Endometrium (tissue), 2 donors: ENCODE results near the gene NME1.
A peak's percentile ranks its signal among the peaks of the same experiment; 100 is the strongest.
"Not testable (repeated sequence)": the region's sequence is repeated elsewhere in the genome, so short reads cannot be mapped to it uniquely, and the experiment has no call there.

ENCODE experiments used
- FAIRE-seq: peaks from 2 replicates; lab custom pipeline; 2012; peaks lifted over from hg19 to GRCh38; lab: Jason Lieb, UNC
- donor health status: control.
- donor health status: control.

NME1 gene

GRCh38 chr17:51153210-51154072, at the start of gene NME1:
Gene NME1 (plus strand): TSS chr17:51153559. CDS start chr17:51155655, 2,096 bp downstream.
- peak; percentile 96 for FAIRE-seq

GRCh38 chr17:51107778-51108177, 45.6 kb upstream of the NME1 start:
- FAIRE-seq = no peak

- not testable (repeated sequence) for FAIRE-seq
These were observed 40.8 kb upstream of the NME1 start for GRCh38 chr17:51112303-51113222.

GRCh38 chr17:51115179-51115578, 38.2 kb upstream of the NME1 start:
- FAIRE-seq = no peak

- no peak for FAIRE-seq
These were observed 34.8 kb upstream of the NME1 start for GRCh38 chr17:51118330-51119195.

GRCh38 chr17:51119415-51120356, 33.7 kb upstream of the NME1 start:
- FAIRE-seq = no peak

- FAIRE-seq = no peak
These were observed 33.0 kb upstream of the NME1 start for GRCh38 chr17:51120357-51120738.

- FAIRE-seq = no peak
These were observed 32.4 kb upstream of the NME1 start, which contains the start of gene SPAG9 for GRCh38 chr17:51120739-51121619. Gene SPAG9 (minus strand): TSS chr17:51120868. CDS start chr17:51120656, 212 bp downstream.

- FAIRE-seq = no peak
These were observed 31.5 kb upstream of the NME1 start for GRCh38 chr17:51121620-51122472.

- not testable (repeated sequence) for FAIRE-seq
These were observed 30.8 kb upstream of the NME1 start for GRCh38 chr17:51122473-51123115.

GRCh38 chr17:51124640-51125503, 28.5 kb upstream of the NME1 start:
- FAIRE-seq = no peak

GRCh38 chr17:51128076-51128475, 25.3 kb upstream of the NME1 start:
- no peak for FAIRE-seq

- no peak for FAIRE-seq
These were observed 20.4 kb upstream of the NME1 start for GRCh38 chr17:51132964-51133319.

- FAIRE-seq = no peak
These were observed 20.0 kb upstream of the NME1 start for GRCh38 chr17:51133365-51133764.

GRCh38 chr17:51135956-51136355, 17.4 kb upstream of the NME1 start:
- FAIRE-seq = no peak

- FAIRE-seq = no peak
These were observed 10.8 kb upstream of the NME1 start for GRCh38 chr17:51142597-51142996.
